H1 (cell line): ENCODE measurements around the gene ACAD10.

Experiments used
- BRCA1 ChIP-seq: IDR thresholded peaks from 2 replicates; pipeline ENCODE4 v1.6.1; 2012; ENCODE audit warnings: low read depth, low read length, improper control_type of control experiment
- CTCF ChIP-seq, 3 experiments: IDR thresholded peaks; 1 replicate in 2 of 3; 2 replicates in 1 of 3; pipeline versions ENCODE4 v1.5.1 to v1.6.1; 2011; ENCODE audit warnings: low read length in 3 of 3, mild to moderate bottlenecking in 3 of 3, inconsistent platforms in 2 of 3, low read depth in 1 of 3, moderate library complexity in 1 of 3; ENCODE audit not compliant: insufficient read depth in 1 of 3; ENCODE audit errors: control extremely low read depth in 1 of 3
- EP300 ChIP-seq, 2 experiments: IDR thresholded peaks; 1 replicate in 1 of 2; 2 replicates in 1 of 2; pipeline ENCODE4 v1.6.1; 2011 to 2012; ENCODE audit warnings: low read depth in 2 of 2, low read length in 2 of 2, mild to moderate bottlenecking in 2 of 2, borderline replicate concordance in 1 of 2, inconsistent platforms in 1 of 2, moderate library complexity in 1 of 2
- KDM1A ChIP-seq: fragments of 200-600, 300-600 bp; sonication (generic); IDR thresholded peaks from 2 replicates; pipeline ENCODE4 v1.7.1; 2016; ENCODE audit warnings: mild to moderate bottlenecking, low read length, borderline replicate concordance
- MAFK ChIP-seq: IDR thresholded peaks from 2 replicates; pipeline ENCODE4 v1.6.1; 2012; ENCODE audit warnings: low read depth, mild to moderate bottlenecking, improper control_type of control experiment, low read length
- POLR2A ChIP-seq, 2 experiments: IDR thresholded peaks; 1 replicate in 1 of 2; 2 replicates in 1 of 2; pipeline ENCODE4 v1.6.1; 2011; ENCODE audit warnings: low read depth in 2 of 2, low read length in 2 of 2, mild to moderate bottlenecking in 2 of 2; ENCODE audit errors: control extremely low read depth in 1 of 2
- RBBP5 ChIP-seq: IDR thresholded peaks from 2 replicates; pipeline ENCODE4 v1.7.1; 2012; ENCODE audit warnings: low read depth, mild to moderate bottlenecking, inconsistent platforms, low read length, moderate library complexity, borderline replicate concordance
- RFX5 ChIP-seq: IDR thresholded peaks from 2 replicates; pipeline ENCODE4 v1.6.1; 2011; ENCODE audit warnings: low read depth, low read length, improper control_type of control experiment, borderline replicate concordance
- SP1 ChIP-seq: IDR thresholded peaks from 2 replicates; pipeline ENCODE4 v1.6.1; 2011; ENCODE audit warnings: low read depth, low read length
- SUZ12 ChIP-seq: fragments of 200-600 bp; sonication (generic); IDR thresholded peaks from 2 replicates; pipeline ENCODE4 v1.6.1; 2012; ENCODE audit warnings: mild to moderate bottlenecking, inconsistent platforms, low read length, moderate library complexity, mixed read lengths
- USF2 ChIP-seq: IDR thresholded peaks from 2 replicates; pipeline ENCODE4 v1.6.1; 2011; ENCODE audit warnings: low read length, improper control_type of control experiment

GRCh38 chr12:111773801-111774551 is 88.1 kb downstream of the ACAD10 start:
- TF ChIP-seq POLR2A (IDR thresholded peaks at IDR 0.05; ENCODE audit: control extremely low read depth in 1 of 2, low read depth in 2 of 2, low read length in 2 of 2) (no peak), CTCF (IDR thresholded peaks at IDR 0.05; ENCODE audit: control extremely low read depth in 1 of 3, insufficient read depth in 1 of 3, low read depth in 1 of 3, low read length in 3 of 3) (no peak), RFX5 (no peak), SP1 (no peak), EP300 (IDR thresholded peaks at IDR 0.05; ENCODE audit: borderline replicate concordance in 1 of 2, low read depth in 2 of 2, low read length in 2 of 2) (no peak), RBBP5 (no peak), SUZ12 (no peak), BRCA1 (no peak), USF2 (no peak), MAFK (no peak), KDM1A (no peak)
